ENCODE data around the gene PSMD3.
A peak's percentile ranks its signal among the peaks of the same experiment; 100 is the strongest.

Gene PSMD3

DNA sequence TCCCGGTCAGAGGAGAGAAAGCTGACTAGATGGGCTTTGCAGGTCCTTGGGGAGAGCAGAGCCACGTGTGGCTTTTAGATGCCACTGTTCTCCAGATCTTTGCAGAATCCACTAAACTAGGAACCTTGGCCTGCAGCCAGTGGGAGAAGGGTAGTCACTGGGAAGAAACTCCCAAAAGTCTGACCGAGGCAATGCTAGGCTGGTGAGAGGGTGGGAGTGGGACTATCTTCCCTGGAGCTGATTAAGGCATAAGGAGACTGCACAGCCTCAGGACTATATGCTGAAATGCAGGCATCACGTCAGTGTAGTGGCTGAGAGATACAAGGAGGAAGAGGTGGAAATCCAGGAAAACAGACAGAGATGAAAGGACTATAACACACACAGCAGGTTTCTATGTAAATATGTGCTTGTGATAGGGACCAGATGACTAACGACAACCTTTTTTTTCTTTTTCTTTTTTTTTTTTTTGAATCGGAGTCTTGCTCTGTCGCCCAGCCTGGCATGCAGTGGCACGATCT lies 20.0 kb upstream of the PSMD3 start:
- TF ChIP-seq, protein P1, sequence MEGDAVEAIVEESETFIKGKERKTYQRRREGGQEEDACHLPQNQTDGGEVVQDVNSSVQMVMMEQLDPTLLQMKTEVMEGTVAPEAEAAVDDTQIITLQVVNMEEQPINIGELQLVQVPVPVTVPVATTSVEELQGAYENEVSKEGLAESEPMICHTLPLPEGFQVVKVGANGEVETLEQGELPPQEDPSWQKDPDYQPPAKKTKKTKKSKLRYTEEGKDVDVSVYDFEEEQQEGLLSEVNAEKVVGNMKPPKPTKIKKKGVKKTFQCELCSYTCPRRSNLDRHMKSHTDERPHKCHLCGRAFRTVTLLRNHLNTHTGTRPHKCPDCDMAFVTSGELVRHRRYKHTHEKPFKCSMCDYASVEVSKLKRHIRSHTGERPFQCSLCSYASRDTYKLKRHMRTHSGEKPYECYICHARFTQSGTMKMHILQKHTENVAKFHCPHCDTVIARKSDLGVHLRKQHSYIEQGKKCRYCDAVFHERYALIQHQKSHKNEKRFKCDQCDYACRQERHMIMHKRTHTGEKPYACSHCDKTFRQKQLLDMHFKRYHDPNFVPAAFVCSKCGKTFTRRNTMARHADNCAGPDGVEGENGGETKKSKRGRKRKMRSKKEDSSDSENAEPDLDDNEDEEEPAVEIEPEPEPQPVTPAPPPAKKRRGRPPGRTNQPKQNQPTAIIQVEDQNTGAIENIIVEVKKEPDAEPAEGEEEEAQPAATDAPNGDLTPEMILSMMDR (IDR thresholded peaks at IDR 0.05; ENCODE audit: insufficient read depth, low read depth, low read length, missing control alignments), result no peak
- H3K4me3 ChIP-seq (ENCODE audit: low read length), result no peak overlapping the region
- DNase-seq (ENCODE audit: low read depth), result peak; percentile 11

GRCh38 chr17:39962642-39963220 lies 17.9 kb upstream of the PSMD3 start, which contains the start of gene GSDMA:
TSS of gene GSDMA (plus strand) at chr17:39963004. CDS start at chr17:39965688, 2,684 bp downstream.
- H3K4me3 ChIP-seq (ENCODE audit: low read length), result no peak within 1 kb of the TSS
- TF ChIP-seq, protein P1 (IDR thresholded peaks at IDR 0.05; ENCODE audit: insufficient read depth, low read depth, low read length, missing control alignments), result no peak
- DNase-seq (ENCODE audit: low read depth), result no peak

- H3K4me3 ChIP-seq (ENCODE audit: low read length), result no peak overlapping the region
- DNase-seq (ENCODE audit: low read depth), result peak; percentile 99
- TF ChIP-seq, protein P1 (IDR thresholded peaks at IDR 0.05; ENCODE audit: insufficient read depth, low read depth, low read length, missing control alignments), result no peak
These were observed 16.8 kb upstream of the PSMD3 start for GRCh38 chr17:39963829-39964228.

- H3K4me3 ChIP-seq (ENCODE audit: low read length), result no peak overlapping the region
- DNase-seq (ENCODE audit: low read depth), result no peak
- TF ChIP-seq, protein P1 (IDR thresholded peaks at IDR 0.05; ENCODE audit: insufficient read depth, low read depth, low read length, missing control alignments), result no peak
These were observed 15.4 kb upstream of the PSMD3 start for GRCh38 chr17:39965017-39965699.

- TF ChIP-seq, protein P1 (IDR thresholded peaks at IDR 0.05; ENCODE audit: insufficient read depth, low read depth, low read length, missing control alignments), result no peak
- DNase-seq (ENCODE audit: low read depth), result no peak
- no peak overlapping the region for H3K4me3 ChIP-seq (ENCODE audit: low read length)
These were observed 13.8 kb upstream of the PSMD3 start for GRCh38 chr17:39966771-39967170.

DNA sequence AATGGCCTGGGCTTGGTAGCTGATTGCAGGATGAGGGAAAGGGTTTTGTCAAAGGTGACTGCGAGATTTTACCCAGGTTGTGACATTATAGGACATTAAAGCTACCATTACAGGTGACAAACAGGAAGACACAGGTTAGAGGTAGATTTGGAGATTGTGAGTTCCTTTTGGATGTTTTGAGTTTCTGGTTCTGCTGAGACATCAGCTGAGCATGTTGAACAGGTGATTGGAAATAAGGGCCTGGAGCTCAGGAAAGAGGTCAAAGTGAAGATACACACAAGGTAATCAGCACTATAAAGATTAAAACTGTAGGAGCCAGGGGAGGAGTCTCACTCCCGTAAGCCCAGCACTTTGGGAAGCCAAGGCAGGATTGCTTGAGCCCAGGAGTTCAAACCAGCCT lies 11.8 kb upstream of the PSMD3 start:
- TF ChIP-seq, protein P1 (IDR thresholded peaks at IDR 0.05; ENCODE audit: insufficient read depth, low read depth, low read length, missing control alignments), result no peak
- DNase-seq (ENCODE audit: low read depth), result no peak
- no peak overlapping the region for H3K4me3 ChIP-seq (ENCODE audit: low read length)
